Thyroid gland (tissue), 4 donors: ENCODE measurements around the gene LRCH3.

Source experiments
- POLR2A ChIP-seq, 2 donors: fragments of 450-650 bp; IDR thresholded peaks; one replicate each; pipeline ENCODE4 v1.6.1; 2017; ENCODE audit warnings: antibody characterized with exemption in 2 of 2, mild to moderate bottlenecking in 2 of 2, moderate library complexity in 1 of 2
- TF ChIP-seq, protein P1 (sequence below), 6 experiments: fragments of 200-600 bp in 3 of 6; fragments of 450-650 bp in 3 of 6; sonication (generic) in 3 of 6; IDR thresholded peaks; one replicate each; pipeline ENCODE4 v1.5.1; 2016 to 2019; ENCODE audit warnings: antibody characterized with exemption in 6 of 6, mild to moderate bottlenecking in 2 of 6, inconsistent platforms in 1 of 6, moderate library complexity in 1 of 6

GRCh38 chr3:197829397-197830045 lies 38.5 kb downstream of the LRCH3 start:
- TF ChIP-seq, protein P1, sequence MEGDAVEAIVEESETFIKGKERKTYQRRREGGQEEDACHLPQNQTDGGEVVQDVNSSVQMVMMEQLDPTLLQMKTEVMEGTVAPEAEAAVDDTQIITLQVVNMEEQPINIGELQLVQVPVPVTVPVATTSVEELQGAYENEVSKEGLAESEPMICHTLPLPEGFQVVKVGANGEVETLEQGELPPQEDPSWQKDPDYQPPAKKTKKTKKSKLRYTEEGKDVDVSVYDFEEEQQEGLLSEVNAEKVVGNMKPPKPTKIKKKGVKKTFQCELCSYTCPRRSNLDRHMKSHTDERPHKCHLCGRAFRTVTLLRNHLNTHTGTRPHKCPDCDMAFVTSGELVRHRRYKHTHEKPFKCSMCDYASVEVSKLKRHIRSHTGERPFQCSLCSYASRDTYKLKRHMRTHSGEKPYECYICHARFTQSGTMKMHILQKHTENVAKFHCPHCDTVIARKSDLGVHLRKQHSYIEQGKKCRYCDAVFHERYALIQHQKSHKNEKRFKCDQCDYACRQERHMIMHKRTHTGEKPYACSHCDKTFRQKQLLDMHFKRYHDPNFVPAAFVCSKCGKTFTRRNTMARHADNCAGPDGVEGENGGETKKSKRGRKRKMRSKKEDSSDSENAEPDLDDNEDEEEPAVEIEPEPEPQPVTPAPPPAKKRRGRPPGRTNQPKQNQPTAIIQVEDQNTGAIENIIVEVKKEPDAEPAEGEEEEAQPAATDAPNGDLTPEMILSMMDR (IDR thresholded peaks at IDR 0.05): no peak
- no peak for TF ChIP-seq POLR2A (IDR thresholded peaks at IDR 0.05)
